Naive thymus-derived CD8-positive, alpha-beta T cell (primary cell): ENCODE data around the gene SLC6A3. TPM values are rescaled to one million over a fixed set of nuclear protein-coding genes. Genes with fewer than 3 reads are reported as not detected.

Experiments
- ATAC-seq, 2 donors: fragments of 150-1000 bp; cut with Tn5 transposase in 1 of 2; sonication (Bioruptor Pico), chemical (Tn5 transposase) in 1 of 2; 1 replicate in 1 of 2; 2 replicates in 1 of 2; pipeline ENCODE4 v1.10.0; 2021; ENCODE audit warnings: mild to moderate bottlenecking in 2 of 2, moderate library complexity in 2 of 2
- POLR2A ChIA-PET: fragments of 350-600 bp; sonication (Branson Sonifier 250); formaldehyde crosslinking; loops from one replicate; lab custom pipeline; 2021; ENCODE audit warnings: antibody characterized with exemption; lab: Charles Lee
- DNase-seq, 10 donors: peaks; one replicate each; pipeline versions ENCODE4 v3.0.0 to v3.0.0-alpha.2; 2020 to 2022
- H3K27ac Mint-ChIP-seq, 10 donors: one replicate each; pipeline ENCODE4 v1.8.0; 2020 to 2022; ENCODE audit warnings: mild to moderate bottlenecking in 10 of 10, mixed read lengths in 10 of 10, moderate library complexity in 4 of 10, inconsistent platforms in 1 of 10
- H3K27me3 Mint-ChIP-seq, 5 donors: one replicate each; pipeline ENCODE4 v1.8.0; 2021 to 2022; ENCODE audit warnings: mixed read lengths in 5 of 5
- H3K36me3 Mint-ChIP-seq, 3 donors: one replicate each; pipeline ENCODE4 v1.8.0; 2020 to 2022; ENCODE audit warnings: mixed read lengths in 3 of 3, mild to moderate bottlenecking in 2 of 3, inconsistent platforms in 1 of 3
- H3K4me1 Mint-ChIP-seq, 4 donors: one replicate each; pipeline ENCODE4 v1.8.0; 2021 to 2022; ENCODE audit warnings: mixed read lengths in 4 of 4
- H3K4me3 Mint-ChIP-seq, 10 donors: one replicate each; pipeline ENCODE4 v1.8.0; 2020 to 2022; ENCODE audit warnings: mild to moderate bottlenecking in 10 of 10, mixed read lengths in 10 of 10, moderate library complexity in 6 of 10, inconsistent platforms in 1 of 10
- H3K9me3 Mint-ChIP-seq, 9 donors: one replicate each; pipeline ENCODE4 v1.8.0; 2020 to 2022; ENCODE audit warnings: mixed read lengths in 9 of 9, mild to moderate bottlenecking in 3 of 9, inconsistent platforms in 1 of 9, moderate library complexity in 1 of 9
- polyA plus RNA-seq, 3 donors: library from polyadenylated mRNA; unstranded; fragments of 300-500 nt; fragmentation: Illumina TruSeq; gene quantifications; one replicate each; pipeline ENCODE4 v1.2.3, GENCODE V29; 2021
- total RNA-seq, 8 experiments: library from RNA in 2 of 8; stranded (reverse) in 2 of 8; gene quantifications; one replicate each; pipeline ENCODE4 v1.2.3 and lab custom pipeline; 2021 to 2026

SLC6A3 gene
- total and polyA plus RNA-seq, 5 experiments from 2014 or later = 0.08 to 0.27 (median 0.09) TPM; not detected in 2

DNA sequence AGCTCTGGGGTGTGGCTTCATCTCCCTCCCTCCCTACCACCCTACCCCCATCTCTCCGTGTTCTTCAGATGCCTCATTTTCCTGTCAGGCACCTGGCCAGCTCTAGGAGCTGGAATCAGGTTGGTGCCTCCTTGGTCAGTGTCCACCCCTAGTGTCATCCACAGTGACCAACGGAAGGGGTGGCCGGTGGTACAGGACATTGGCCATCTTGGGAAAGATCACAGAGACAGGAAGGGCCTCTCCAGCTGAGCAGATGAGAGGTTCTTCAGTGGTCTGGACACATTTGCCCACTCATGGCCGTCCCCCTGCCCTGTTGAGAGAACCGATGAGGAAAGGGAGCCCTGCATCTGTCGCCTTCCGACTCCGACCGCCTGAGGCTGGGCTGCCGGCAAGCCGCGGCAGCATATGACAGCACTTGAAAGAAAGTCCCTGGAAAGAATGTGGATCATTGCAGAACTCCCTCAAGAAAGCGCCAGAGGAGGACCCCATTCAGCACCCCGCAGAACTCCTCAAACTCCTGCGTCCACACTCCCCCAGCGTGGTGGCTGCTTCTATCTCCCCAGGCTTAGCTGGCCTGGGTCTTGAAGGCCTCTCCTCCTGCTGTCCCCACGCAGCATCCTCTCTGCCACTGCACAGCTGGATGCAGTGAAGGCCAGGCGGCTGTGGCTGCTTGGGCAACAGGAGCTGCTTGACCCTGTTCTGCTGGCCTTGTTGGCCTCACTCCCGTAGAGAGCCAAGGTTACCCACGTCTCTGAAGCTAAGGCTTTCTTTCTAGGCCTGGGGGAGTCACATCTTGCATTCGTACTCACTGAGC lies 98.4 kb downstream of the SLC6A3 start:
- ATAC-seq (no peak), DNase-seq (no peak)
- peaks cover 2 to 10% (median 3%) of the 10 kb centered on the region in 3 donors for H3K36me3 Mint-ChIP-seq
- no peaks in the 10 kb centered on the region for H3K27me3 Mint-ChIP-seq
- peak overlapping the region; percentile 48 to 90 (median 80) for H3K4me3 Mint-ChIP-seq
- peak overlapping the region in 9 of 10 donors; percentile 28 to 93 (median 78) for H3K27ac Mint-ChIP-seq
- POLR2A ChIA-PET = interaction anchor here (1.1 kb wide), 1 partner anchor 240 kb away, joined by 6 read pairs; no protein-coding TSS in a partner anchor
- no peaks in the 10 kb centered on the region for H3K9me3 Mint-ChIP-seq
- H3K4me1 Mint-ChIP-seq = peaks cover 11 to 28% (median 26%) of the 10 kb centered on the region in 4 donors

DNA sequence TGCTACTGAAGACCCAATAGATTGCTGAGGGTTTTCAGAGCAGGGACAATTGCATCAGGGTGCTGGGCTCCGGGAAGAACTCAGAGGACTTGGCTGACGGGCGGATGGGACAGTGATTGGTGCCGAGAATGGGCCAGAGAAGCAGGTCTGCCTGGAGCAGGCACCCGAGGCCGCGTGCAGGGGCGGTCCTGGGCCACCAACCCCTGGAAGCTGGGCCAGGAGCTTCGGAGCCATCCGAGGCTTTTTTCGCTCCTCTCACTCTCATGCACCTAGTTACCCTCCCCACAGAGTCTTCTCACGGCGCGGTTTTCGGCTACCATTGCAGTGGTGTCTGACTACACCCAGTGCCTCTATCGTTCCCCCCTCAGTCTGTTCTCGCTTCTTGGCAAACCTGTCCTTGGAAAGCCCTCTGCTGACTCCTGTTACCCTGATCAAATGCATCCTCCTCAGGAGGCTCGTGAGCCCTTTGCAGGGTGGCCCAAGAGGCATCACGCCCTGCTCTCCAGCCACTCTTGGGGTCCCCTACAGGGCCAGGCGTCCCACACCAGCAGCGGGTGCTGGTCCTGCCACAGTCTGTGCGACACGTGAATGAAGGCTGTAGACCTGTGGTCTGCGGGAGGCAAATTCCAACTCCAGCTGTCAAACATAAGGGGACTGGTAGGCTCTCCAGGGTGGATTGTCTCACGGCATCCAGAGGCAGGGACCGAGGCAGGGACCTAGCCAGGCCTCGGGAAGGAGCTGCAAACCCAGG lies 99.2 kb downstream of the SLC6A3 start:
- H3K4me3 Mint-ChIP-seq = peak overlapping the region; percentile 75 to 90 (median 84)
- POLR2A ChIA-PET = interaction anchor here (1.1 to 2.3 kb wide), 4 partner anchors 17 to 248 kb away, joined by 3 to 31 read pairs (median 4); no protein-coding TSS in a partner anchor
- peaks cover 14 to 34% (median 33%) of the 10 kb centered on the region in 4 donors for H3K4me1 Mint-ChIP-seq
- H3K27ac Mint-ChIP-seq = peak overlapping the region; percentile 60 to 93 (median 86)
- no peak for DNase-seq
- no peak for ATAC-seq
- H3K36me3 Mint-ChIP-seq = peaks cover 3 to 18% (median 6%) of the 10 kb centered on the region in 3 donors
- H3K27me3 Mint-ChIP-seq = no peaks in the 10 kb centered on the region
- no peaks in the 10 kb centered on the region for H3K9me3 Mint-ChIP-seq

- DNase-seq (peak; percentile 82 to 92 (median 89)), ATAC-seq (peak; percentile 95)
- Mint-ChIP-seq H3K4me1 (peaks cover 15 to 40% (median 35%) of the 10 kb centered on the region in 4 donors), H3K36me3 (peaks cover 3 to 26% (median 7%) of the 10 kb centered on the region in 3 donors), H3K27me3 (no peaks in the 10 kb centered on the region), H3K9me3 (no peaks in the 10 kb centered on the region), H3K4me3 (peak within 1 kb of the TSS; percentile 78 to 94 (median 91)), H3K27ac (peak within 1 kb of the TSS; percentile 86 to 93 (median 89))
- POLR2A ChIA-PET = interaction anchor here (1.0 to 2.3 kb wide), 11 partner anchors 16 to 455 kb away, joined by 3 to 31 read pairs (median 4); partner anchors contain the start of gene TERT
Measured at GRCh38 chr5:1344975-1345838, 100.0 kb downstream of the SLC6A3 start, which contains the start of gene CLPTM1L. CLPTM1L (minus strand) TSS chr5:1345099; CDS start chr5:1344841, 258 bp downstream.

DNA sequence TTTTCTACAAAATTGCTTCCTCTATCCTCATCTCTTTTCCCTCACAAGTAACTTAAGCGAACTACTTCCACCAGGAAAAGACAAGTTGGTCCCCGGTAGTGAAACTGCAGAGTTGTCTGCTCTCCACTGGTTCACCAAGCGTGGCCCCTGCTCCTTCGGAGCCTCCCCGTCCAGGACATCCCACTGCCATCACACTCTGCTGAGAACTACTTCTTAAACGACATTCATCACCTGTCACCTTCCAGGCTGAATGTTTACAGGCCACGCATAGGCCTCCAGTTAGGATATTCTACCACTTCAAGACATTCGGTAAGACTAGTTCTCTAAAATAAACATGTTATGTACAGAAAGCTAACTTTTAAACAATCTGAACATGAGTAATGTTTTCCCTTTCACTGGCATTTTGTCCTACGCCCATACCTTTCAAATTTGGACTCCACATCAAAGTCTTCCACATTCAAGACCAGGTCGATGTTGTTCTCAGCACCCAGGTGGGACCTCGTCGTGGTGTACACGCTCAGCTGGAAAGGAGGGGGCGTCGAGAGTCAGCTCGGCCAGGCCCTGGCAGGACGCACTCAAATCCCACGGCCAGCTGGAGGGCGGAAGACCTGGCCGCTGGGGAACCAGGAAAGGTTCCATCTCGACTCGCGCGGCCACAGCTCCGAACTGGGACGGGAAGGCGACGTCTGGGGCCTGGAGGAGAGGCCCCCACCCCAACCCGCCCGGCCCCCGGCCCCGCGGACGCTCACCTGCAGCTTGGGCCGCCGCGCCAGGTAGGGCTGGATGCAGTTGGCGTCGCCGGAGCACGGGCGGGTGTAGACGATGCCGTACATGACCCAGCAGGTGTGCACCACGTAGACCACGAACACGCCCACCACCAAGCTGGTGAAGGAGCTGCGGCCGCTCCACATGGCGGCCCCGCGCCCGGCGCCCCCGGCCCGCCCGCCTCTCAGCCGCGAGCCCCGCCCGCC lies 101.0 kb downstream of the SLC6A3 start:
- ATAC-seq (peak in 1 of 2 donors; percentile 41), DNase-seq (peak in 1 of 10 donors; percentile 3)
- H3K4me1 Mint-ChIP-seq = peaks cover 18 to 44% (median 37%) of the 10 kb centered on the region in 4 donors
- peak overlapping the region; percentile 78 to 94 (median 90) for H3K4me3 Mint-ChIP-seq
- H3K36me3 Mint-ChIP-seq = peaks cover 3 to 29% (median 7%) of the 10 kb centered on the region in 3 donors
- POLR2A ChIA-PET = interaction anchor here (0.6 to 2.3 kb wide), 11 partner anchors 15 to 456 kb away, joined by 3 to 31 read pairs (median 4); partner anchors contain the start of gene TERT
- no peaks in the 10 kb centered on the region for H3K9me3 Mint-ChIP-seq
- H3K27ac Mint-ChIP-seq = peak overlapping the region; percentile 68 to 92 (median 88)
- H3K27me3 Mint-ChIP-seq = no peaks in the 10 kb centered on the region

DNA sequence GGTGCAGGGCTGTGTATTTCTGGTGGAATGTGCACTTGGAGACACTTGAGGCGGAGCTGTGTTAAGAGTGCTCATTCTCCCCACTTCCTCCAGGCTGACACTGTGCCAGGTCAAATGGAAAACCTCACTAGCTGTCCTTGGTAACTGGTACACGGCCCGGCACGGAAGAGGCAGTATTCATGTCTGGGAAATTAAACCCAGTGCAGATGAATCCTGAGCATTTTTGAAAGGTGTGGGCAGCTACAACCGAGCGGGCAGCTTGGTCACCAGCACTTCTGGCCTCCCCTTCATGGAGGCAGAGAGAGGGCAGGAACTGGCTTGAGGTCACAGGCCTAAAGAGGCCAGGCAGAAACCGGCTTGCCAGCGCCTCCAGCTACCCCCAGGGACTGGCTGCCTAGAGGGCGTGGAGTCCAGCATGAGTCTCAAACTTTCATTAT lies 101.9 kb downstream of the SLC6A3 start:
- H3K27ac Mint-ChIP-seq = peak overlapping the region in 5 of 10 donors; percentile 34 to 76 (median 53)
- H3K9me3 Mint-ChIP-seq = no peaks in the 10 kb centered on the region
- no peaks in the 10 kb centered on the region for H3K27me3 Mint-ChIP-seq
- DNase-seq (no peak), ATAC-seq (no peak)
- H3K4me3 Mint-ChIP-seq = peak overlapping the region; percentile 61 to 94 (median 89)
- peaks cover 18 to 44% (median 37%) of the 10 kb centered on the region in 4 donors for H3K4me1 Mint-ChIP-seq
- peaks cover 3 to 32% (median 7%) of the 10 kb centered on the region in 3 donors for H3K36me3 Mint-ChIP-seq
- POLR2A ChIA-PET = interaction anchor here (1.2 to 2.2 kb wide), 3 partner anchors 28 to 42 kb away, joined by 4 to 17 read pairs (median 16); no protein-coding TSS in a partner anchor

Other genes starting within 250 kb of the SLC6A3 start
- not detected for gene SLC6A19, start 243.8 kb downstream of the SLC6A3 start, total RNA-seq
- not detected for gene SLC6A19, start 243.8 kb downstream of the SLC6A3 start, polyA plus RNA-seq
- gene SLC6A18, start 220.1 kb downstream of the SLC6A3 start, total RNA-seq = not detected
- not detected for gene SLC6A18, start 220.1 kb downstream of the SLC6A3 start, polyA plus RNA-seq
- gene TERT, start 150.4 kb downstream of the SLC6A3 start, total RNA-seq = under 1 TPM in 1 of 2 experiments, not detected in 1; 0.14 TPM
- under 1 TPM in 1 of 3 donors, not detected in 2; 0.12 TPM for gene TERT, start 150.4 kb downstream of the SLC6A3 start, polyA plus RNA-seq
- gene CLPTM1L, start 100.3 kb downstream of the SLC6A3 start, total RNA-seq = 10 to 100 TPM; 67.2 to 70.1 TPM
- gene CLPTM1L, start 100.3 kb downstream of the SLC6A3 start, polyA plus RNA-seq = 10 to 100 TPM; 24.9 to 66.4 (median 49.7) TPM
- gene LPCAT1, start 78.5 kb upstream of the SLC6A3 start, total RNA-seq = 10 to 100 TPM; 40.3 to 46.1 TPM
- 10 to 100 TPM; 18.6 to 46.3 (median 20.9) TPM for gene LPCAT1, start 78.5 kb upstream of the SLC6A3 start, polyA plus RNA-seq